CD4-positive, alpha-beta T cell treated with Interleukin-12 subunit alpha and Interleukin-12 subunit beta, for 1 hour (primary cell): Measurements from ENCODE around the gene RPL5.

Source experiments
- DNase-seq: peaks from one replicate; pipeline ENCODE4 v3.0.0-alpha.2; 2020

RPL5 gene

DNA sequence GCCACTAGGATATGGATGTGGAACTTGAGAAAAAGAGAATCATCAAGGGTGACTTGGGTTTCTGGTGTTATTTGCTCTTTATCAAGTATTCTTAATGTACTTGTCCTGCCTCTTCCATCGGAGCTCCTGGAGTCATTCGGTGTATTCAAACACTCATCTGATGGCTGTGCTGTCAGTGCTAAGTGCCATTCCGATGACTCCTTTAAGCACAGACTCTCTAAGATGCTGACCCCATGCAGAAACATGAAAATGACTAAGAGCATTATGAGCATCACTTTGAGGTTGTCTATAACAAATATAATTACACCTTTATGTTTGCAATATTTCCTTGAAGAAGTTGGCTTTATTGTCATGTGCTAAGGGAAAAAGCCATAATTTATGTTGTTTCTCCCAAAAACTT, 11.3 kb upstream of the RPL5 start:
- DNase-seq, result no peak

DNA sequence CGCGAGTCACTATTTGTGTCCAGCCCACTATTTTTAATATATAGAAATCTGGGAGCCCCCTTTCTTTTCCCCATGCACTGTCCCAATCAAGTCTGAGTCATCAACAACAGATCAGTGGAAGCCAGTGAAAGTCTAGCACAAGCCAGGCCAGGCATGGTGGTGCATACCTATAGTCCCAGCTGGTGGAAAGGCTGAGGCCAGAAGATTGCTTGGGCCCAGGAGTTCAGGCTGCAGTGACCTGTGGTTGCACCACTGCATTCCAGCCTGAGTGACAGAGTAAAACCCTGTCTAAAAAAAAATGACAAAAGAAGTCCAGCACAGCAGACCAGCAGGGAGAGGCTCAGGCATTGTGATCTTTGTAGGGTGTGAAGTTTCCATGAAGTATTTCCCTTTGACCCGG, 9.0 kb upstream of the RPL5 start:
- no peak for DNase-seq

DNA sequence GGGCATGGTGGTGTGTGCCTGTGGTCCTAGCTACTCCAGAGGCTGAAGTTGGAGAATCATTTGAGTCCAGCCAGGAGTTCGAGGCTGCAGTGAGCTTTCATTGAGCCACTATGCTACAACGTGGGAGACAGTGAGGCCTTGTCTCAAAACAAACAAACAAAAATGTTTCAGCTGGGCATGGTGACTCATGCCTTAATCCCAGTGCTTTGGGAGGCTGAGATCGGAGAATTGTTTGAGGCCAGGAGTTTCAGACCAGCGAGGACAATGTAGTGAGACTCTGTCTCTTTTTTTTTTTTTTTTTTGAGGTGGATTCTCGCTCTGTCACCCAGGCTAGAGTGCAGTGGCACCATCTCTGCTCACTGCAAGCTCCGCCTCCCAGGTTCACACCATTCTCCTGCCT, 5.0 kb upstream of the RPL5 start:
- DNase-seq, result no peak

DNA sequence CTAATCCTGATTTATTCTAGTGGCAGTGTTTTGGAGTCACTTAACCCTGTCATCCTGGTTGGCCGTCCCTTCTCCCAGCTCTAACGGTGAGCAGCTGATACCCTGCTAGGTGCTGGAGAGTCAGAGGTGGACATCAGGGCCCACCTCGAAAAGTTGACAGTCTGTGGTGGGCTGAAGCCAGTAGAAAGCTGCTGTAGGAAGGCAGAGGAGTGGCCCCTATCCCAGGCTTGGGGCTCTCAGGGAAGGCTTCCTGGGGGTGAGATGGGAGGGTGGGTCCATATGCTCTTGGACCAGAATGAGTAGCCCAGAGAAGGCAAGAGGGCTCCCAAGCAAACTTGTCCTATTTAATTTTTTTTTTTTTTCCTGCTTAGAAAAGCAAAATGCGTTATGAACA, 475 bp upstream of the RPL5 start:
- no peak for DNase-seq

DNA sequence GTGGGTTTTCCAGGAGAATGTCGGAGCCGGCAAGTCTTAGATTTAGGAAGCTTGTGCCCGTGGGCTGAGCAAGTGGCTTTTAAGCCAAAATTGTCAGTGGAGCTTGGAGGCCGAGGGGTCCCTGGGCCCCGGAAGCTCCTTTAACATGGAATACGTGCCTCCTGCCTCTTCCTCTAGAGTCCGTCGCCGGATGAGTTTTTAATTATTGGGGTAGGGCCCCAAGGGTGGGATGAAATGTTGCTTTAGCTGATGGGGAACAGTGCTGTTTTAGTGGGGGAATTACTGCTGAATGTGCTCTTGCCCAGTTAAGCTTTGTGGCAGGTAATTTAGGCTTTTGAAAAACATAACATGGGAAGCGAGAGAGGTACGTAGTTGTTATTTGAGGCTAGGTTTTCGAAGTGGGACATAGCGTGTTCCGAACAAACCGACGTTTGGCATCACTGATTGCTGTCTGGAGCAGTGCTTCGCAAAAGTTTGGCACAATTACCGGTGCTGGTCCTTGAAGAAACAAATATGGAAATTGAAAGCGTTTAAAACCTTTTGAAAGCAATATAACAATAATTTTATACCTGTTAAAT, 786 bp downstream of the RPL5 start:
- peak; percentile 12 for DNase-seq

DNA sequence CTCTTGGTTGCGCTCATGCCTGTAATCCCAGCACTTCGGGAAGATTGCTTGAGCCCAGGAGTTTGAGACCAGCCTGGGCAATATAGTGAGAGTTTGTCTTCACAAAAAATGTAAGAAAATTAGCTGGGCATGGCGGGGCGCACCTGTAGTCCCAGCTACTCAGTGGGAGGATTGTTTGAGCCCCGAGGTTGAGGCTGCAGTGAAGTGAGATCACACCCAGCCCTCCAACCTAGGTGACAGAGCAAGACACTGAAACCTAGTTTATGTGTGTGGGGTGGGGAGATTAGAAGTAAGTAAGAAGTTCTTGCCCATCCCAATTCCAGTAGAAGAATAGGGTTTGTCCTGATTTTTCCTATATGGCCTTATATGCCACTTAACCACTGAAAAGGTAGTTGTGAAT, 2.0 kb downstream of the RPL5 start:
- peak; percentile 33 for DNase-seq

DNA sequence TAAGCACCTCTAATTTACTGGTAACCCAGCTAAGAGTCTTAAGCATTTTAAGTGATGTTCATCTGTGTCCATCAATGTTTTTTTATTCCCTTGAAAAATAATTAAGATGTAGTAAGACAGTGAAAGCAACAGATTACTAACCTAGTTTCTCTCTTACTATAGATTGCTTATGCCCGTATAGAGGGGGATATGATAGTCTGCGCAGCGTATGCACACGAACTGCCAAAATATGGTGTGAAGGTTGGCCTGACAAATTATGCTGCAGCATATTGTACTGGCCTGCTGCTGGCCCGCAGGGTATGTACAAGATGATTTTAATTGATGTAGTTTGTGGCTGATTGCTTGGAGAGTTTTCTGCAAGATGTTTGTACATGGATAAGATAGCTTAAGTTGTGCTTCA, 2.8 kb downstream of the RPL5 start:
- no peak for DNase-seq

DNA sequence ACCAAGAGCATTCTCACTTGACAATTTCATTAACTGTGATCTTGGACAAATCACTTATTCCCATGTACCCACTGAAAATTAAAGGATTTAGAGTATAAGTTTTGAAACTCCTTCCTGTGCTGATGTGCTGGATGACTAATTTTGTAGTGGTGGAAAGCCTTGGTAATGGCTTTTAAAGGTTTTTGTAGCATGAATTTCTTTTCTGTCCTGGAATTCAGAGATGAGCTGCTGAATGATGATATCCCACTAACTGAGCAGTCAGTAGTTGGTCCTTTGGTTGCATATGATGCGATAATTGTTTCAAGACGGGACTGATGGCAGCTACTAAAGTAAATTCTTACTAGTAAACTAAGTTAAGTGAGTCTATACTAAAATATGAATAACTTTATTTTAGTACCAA, 5.2 kb downstream of the RPL5 start:
- DNase-seq, result no peak

DNA sequence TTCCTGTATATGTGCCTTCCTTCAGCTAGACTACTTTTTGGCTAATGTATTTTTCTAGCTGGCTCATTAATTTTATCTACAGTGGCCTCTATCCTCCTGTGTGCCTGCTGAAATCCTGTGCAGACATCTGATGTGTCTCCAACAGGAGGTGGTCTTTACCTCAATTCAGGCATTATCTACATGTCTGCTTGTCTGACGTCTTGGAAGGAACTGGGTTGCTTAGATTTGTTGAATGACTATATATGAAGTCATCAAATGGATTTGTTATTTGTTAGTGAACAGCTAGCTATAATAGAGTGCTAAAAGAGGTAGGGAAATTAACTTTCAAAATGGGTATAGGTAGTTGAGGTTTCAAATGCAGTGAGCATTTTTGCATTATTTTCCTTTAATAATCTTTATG, 6.7 kb downstream of the RPL5 start:
- no peak for DNase-seq

DNA sequence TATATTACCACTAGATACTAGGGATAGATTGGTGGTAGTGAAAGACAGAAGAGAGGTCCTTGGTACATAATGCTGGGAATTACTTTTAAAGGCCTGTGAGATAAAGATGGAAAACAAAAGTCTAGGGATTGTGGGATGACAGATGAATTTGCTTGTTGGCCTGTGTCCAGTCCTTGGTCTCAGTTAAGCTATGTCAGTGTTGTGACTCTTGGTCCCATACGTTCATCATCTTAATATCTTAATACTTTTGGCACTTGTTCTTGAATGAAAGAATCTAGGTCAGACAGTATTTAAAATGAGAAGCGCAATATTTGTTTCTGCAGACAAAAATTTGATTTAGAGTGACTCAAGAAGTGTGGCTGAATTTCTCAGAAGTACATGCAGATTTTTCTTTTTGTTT, 7.6 kb downstream of the RPL5 start:
- no peak for DNase-seq

DNA sequence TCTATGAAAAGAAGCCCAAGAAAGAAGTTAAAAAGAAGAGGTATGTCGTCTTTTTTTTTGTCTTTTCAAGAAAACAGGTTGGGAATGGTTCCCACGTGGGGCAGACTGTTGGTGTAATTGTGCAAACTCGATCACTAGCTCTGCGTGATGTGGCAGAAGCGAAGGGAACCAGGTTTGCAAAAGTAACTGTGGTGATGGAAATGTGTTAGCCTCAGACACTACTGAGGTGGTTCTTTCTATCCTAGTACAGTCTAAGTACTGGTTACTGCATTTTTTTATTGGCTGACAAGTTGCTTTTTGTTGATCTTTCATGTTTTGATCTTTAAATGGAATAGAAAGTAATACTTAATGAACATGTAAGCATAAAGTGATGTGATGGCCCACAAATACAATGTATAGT, 8.8 kb downstream of the RPL5 start:
- no peak for DNase-seq

DNA sequence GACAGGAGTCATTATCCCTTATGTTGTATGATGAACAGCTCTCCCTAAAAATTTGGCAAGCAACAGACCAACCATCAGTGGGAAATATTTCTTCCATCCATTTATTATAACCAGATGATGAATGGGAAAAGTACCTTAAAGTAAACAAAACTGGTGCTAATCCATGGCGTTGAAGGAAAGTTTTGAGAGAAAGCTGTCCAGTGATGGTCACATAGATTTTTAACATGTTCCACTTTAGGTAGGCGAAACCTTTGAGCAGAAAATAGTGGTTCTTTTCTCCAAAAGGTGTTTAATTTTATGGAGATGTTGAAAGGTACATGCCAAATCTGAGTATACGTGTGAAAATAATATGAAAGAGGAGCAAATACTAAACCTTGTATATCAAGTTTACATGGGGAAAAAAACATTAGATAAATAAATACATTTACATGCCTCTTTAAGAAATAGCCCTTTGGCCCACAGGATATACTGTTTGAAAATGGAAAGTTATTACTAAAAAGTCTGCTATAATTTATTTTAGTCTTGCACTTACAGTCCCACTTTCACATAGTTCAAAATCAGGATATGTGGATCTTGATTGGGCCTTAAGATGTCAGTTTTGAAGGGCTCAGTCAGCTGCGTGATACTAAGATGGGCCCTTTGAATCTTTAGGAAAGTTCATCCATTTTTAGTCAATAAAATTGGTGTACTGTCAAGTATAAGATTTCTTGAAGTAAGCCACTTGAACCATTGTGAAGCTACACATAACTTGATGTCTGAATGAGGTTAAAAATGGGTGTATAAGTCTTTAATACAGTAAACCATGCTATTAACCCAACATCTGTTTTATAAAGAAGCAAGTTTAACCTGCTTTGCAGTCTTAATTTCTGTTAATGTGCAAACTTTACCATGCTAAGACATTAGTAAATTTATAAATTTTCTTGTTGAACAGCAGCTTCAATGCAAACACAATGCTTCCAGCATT, 10.5 kb downstream of the RPL5 start:
- DNase-seq, result no peak

DNA sequence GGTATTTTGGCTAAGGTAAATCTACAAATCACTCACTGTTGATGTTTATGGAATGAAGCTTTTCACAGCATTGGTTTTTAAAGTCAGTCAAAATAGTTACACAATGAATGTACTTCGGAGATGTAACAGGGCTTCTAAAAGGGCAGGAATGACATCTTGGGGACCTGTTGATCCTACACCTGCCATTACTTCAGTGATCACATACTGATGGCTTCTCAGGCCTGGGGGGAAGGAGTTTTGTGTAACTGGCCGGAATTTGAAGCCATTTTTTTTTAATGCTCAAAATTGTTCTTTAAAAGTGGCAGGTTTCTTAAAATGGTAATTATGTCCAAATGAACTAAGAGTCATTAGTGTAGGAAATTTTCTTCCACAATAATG, 11.2 kb downstream of the RPL5 start:
- no peak for DNase-seq

DNA sequence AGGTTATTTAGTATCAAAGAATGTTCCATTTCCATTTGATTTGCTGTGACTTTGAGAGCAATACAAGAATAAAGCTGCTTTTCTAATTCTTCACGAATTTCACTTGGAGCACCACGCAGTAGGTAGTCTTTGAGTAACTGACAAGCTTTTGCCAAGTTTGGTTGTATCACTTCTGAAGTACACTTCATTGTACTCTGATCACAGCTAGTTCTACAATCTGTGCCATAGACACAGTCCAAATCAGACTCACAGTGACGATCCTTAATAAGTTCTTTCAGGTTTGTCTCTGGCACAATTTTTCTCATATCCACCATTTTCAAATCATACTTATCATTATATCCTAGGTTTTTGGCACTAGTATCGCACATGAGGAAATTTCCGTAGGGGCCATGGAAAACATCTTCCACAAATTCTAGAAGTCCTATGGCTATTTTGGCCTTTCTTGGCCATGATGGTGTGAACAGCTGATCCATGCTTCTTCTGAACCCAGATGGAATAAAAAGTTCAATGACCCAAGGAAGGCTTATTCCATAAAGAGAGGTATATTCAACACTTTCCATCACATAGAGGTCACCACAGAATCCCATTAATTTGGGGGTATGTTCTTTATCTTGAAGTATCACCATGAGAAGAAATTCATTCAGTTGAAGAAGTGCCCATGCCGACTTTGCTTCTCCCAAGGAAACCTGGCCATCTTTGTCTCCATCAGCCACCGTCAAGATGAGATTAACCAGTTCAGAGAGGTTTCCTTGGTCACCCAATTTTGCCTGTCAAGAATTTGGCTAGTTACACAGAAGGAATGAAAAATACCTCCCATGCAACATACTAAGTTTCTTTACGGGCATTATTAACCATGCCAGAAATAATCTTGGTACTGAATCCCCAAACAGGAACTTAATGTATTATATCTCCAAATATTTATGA, 11.9 kb downstream of the RPL5 start:
- no peak for DNase-seq

DNA sequence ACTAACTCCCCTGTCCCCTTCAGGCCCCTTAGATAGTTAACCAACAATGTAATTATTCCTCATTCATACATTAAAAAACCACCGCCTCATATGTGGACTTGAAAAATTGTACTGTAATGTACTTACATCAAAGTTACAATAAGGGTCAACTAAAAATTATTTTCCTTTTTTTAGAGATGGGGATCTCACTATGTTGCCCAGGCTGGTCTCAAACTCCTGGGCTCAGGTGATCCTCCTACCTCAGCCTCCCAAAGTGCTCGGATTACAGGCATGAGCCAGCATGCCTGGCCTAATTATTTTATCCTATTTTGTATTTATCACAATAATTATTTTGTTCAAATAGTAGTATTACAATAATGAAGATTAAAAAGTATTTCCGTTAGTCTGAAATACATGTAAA, 12.6 kb downstream of the RPL5 start:
- DNase-seq, result no peak

DNA sequence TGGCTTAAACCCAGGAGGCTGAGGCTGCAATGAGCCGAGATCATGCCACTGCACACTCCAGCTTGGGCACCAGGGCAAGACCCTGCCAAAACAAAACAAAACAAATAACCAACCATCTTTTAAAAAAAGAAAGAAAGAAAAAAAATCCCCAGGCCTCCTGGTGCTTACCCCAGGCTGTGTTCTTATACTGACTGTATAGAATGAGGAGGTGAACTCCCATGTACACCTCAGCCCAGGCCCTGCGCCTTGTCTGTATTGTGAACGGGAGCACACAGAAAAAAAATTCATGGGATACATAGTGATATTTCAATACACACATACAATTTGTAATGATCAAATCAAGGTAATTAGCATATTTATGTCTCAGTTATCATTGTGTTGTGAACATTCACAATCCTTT, 14.1 kb downstream of the RPL5 start:
- no peak for DNase-seq

DNA sequence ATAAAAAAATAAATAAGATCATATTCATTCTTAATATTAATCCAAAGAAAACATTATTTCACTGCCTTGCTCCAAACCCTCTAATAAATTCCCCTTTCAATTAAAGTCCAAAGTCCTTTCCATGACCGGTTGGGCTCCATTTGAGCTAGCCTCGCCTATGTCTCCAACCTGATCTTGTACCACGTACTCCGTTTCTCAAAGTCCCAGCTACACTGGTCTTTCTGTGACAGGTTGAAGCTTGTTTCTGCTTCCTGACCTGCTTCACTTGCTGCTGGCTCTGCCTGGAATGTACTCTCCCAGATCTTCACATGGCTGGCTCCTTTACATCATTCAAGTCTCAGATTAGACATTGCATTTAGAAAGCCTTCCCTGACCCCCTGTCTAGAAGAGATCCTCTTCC, 16.4 kb downstream of the RPL5 start:
- no peak for DNase-seq

DNA sequence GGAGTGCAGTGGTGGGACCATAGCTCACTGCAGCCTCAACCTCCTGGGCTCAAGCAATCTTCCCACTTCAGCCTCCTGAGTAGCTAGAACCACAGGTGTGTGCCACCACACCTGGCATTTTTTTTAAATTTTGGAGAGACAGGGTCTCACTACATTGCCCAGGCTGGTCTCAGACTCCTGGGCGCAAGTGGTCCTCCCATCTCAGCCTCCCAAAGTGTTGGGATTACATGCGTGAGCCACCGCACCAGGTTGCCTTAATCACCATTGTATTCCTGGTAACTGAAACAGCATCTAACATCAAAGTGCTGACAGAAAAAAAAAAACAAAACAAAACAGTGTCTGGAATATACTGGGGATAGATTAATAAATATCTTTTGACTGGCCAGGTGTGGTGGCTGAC, 18.2 kb downstream of the RPL5 start:
- no peak for DNase-seq

DNA sequence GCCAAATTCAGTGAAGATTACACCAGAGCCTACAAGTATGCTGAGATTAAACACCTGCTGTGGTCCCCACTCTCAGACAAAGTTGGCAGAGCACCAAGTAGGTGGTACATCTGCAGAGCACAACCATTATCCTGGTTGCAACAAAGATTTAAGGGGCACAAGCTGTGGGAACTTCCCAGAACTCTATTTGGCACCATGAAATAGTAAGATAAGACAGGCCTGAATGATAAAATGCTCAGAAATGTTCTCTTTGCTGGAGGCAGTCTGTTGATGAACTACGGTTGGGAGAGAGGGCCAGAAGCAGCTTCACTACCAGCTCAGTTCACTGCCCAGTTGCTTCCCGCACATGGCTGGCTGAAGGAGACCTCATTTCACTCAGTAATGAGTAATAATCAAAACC, 19.9 kb downstream of the RPL5 start:
- no peak for DNase-seq

DNA sequence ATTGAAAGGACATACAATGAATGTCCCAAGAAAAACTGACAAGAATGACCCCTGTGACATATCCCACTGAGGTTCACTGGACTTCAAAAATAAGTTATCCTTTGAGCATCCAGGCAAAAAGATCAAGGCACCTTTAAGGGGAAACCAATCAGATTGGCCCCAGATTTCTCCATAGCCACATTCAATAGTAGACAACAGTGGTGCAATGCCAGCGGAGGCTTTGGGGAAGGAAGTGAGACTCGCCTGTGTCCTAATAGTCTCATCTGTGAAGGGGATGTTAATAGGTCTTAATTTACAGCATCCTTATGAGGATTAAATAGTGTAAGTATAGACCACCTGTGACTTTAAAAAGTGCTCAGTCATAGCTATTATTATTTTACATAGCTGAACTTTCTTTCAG, 21.5 kb downstream of the RPL5 start:
- DNase-seq, result no peak

DNA sequence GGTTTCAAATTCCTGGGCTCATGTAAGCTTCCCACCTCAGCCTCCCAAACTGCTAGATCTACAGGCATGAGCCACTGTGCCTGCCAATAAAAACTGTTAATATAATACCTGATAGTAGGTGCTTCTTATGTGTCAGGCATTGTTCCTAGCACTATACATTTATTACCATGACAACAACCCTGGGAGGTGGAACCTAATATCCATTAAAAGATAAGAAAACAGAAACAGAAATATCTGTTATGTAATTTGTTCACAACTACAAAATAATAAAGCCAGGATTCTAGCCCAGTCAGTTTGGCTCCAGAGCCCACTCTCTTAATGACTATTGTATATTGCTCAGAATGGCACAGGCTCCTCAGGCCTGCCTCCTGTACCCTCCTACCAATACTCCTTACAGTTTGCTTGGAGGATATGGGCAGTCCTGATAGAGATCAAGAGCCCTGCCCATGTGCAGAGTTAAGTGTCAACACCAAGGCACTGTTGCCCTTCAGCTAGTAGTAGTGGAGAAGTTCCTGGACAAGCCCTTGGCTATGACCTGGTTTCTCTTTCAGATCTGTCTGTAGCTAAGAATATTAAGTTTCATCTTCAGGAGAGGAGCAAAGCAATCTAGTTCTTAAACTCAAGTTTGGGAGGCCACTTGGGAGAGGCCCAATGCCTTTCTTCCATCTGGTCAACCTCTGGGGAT, 22.4 kb downstream of the RPL5 start:
- no peak for DNase-seq

DNA sequence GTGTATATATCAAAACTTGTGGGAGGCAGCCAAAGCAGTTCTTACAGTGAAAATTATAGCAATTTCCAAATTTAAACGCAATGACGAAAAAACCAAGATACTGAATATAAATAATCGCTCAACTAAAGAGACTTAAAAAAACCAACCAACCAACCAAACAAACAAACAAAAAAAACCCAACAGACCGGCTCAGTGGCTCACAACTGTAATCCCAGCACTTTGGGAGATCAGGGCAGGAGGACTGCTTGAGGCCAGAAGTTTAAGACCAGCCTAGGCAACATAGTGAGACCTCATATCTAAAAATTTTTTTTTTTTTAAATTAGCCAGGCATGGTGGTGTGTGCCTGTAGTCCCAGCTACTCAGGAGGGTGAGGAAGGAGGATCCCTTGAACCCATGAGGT, 23.4 kb downstream of the RPL5 start:
- DNase-seq, result no peak

DNA sequence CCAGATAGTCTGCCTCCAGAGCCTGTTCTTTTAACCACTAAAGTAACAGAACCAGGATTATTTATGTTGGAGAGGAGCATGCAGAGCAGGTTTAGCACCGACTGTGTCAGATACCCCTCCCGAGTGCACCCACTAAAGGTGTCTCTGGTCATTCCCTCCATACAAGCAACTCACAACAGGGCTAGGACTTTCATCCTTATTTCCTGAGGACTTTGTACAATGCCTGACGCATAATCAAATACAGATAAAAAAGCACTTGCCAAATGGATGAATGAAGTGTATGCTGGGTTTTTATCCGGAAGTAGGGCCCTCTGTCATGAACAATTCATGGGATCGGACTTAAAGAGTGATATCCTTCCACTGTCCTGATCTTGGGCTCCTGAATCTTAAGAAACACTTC, 26.0 kb downstream of the RPL5 start:
- no peak for DNase-seq
